WERI-Rb-1 (cell line): ENCODE measurements around the gene SPCS3.
A peak's percentile ranks its signal among the peaks of the same experiment; 100 is the strongest.

Source experiments
- DNase-seq: peaks from one replicate; pipeline ENCODE4 v3.0.0-alpha.2; 2020
- H3K27ac ChIP-seq: fragments of 250-450 bp; sonication (Bioruptor Pico); 2 replicates; pipeline ENCODE4 v1.5.1; 2020; ENCODE audit warnings: mild to moderate bottlenecking, moderate library complexity
- H3K27me3 ChIP-seq: fragments of 250-450 bp; sonication (Bioruptor Pico); 2 replicates; pipeline ENCODE4 v1.5.1; 2021; ENCODE audit warnings: mild to moderate bottlenecking, low read depth, moderate library complexity; ENCODE audit not compliant: insufficient read depth, severe bottlenecking
- H3K36me3 ChIP-seq: fragments of 250-450 bp; sonication (Bioruptor Pico); 2 replicates; pipeline ENCODE4 v1.5.1; 2020; ENCODE audit warnings: mild to moderate bottlenecking, moderate library complexity
- H3K4me3 ChIP-seq: 2 replicates; pipeline ENCODE4 v1.5.1; 2011; ENCODE audit warnings: low read depth, mild to moderate bottlenecking, control low read depth, low read length
- H3K9me3 ChIP-seq: fragments of 250-450 bp; sonication (Bioruptor Pico); 2 replicates; pipeline ENCODE4 v1.5.1; 2021; ENCODE audit warnings: mild to moderate bottlenecking, moderate library complexity; ENCODE audit not compliant: severe bottlenecking
- TF ChIP-seq, protein P1 (sequence below): IDR thresholded peaks from 2 replicates; pipeline ENCODE4 v1.5.1; 2011; ENCODE audit warnings: low read depth, mild to moderate bottlenecking, control low read depth, inconsistent platforms, low read length

The SPCS3 gene

DNA sequence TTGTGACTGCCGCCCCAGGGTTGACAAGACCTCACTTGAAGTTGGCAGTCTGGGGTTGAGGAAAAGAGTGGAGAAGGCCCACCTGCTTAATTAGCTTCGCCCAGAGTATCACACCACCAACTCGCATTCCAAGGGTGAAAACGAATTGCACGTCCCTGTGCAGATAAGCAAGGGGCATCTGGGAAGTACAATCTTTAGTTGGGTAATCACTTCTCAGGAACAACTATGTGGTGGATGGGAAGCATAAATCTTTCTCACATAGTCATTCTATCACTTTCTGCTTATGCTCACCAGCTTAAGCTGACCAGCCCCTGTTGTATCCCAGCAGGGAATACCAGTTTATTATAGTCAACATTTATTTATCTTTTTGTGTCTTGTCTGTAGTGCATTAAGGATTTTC is 14.3 kb downstream of the SPCS3 start:
- Histone ChIP-seq H3K27ac (no peak overlapping the region), H3K27me3 (no peaks in the 10 kb centered on the region), H3K9me3 (no peaks in the 10 kb centered on the region), H3K4me3 (no peak overlapping the region), H3K36me3 (peaks cover 12% of the 10 kb centered on the region)
- DNase-seq = no peak
- TF ChIP-seq, protein P1, sequence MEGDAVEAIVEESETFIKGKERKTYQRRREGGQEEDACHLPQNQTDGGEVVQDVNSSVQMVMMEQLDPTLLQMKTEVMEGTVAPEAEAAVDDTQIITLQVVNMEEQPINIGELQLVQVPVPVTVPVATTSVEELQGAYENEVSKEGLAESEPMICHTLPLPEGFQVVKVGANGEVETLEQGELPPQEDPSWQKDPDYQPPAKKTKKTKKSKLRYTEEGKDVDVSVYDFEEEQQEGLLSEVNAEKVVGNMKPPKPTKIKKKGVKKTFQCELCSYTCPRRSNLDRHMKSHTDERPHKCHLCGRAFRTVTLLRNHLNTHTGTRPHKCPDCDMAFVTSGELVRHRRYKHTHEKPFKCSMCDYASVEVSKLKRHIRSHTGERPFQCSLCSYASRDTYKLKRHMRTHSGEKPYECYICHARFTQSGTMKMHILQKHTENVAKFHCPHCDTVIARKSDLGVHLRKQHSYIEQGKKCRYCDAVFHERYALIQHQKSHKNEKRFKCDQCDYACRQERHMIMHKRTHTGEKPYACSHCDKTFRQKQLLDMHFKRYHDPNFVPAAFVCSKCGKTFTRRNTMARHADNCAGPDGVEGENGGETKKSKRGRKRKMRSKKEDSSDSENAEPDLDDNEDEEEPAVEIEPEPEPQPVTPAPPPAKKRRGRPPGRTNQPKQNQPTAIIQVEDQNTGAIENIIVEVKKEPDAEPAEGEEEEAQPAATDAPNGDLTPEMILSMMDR = no peak

DNA sequence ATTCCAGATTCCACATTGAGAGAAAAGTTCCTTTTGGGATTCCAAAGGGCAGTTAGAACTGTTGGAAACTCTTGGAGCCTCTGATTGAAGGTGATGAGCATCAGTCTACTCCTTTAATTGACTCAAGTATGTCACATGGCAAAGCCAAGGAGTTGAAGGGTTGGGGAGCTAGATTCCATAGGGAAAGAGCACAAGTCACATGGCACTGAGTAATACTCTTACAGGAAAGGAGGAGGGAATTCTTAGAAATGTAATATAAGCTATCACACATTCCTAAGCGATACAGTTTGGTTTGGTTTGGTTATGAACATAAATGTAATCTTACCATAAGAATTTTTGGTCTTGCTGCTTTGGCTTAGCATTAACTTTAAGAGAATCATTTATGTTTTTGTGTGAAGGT is 15.7 kb downstream of the SPCS3 start:
- Histone ChIP-seq H3K27me3 (no peaks in the 10 kb centered on the region), H3K36me3 (peaks cover 6% of the 10 kb centered on the region; the same call in 1 of the 2 replicates), H3K9me3 (no peaks in the 10 kb centered on the region), H3K4me3 (no peak overlapping the region), H3K27ac (no peak overlapping the region)
- DNase-seq = no peak
- TF ChIP-seq, protein P1 = no peak

DNA sequence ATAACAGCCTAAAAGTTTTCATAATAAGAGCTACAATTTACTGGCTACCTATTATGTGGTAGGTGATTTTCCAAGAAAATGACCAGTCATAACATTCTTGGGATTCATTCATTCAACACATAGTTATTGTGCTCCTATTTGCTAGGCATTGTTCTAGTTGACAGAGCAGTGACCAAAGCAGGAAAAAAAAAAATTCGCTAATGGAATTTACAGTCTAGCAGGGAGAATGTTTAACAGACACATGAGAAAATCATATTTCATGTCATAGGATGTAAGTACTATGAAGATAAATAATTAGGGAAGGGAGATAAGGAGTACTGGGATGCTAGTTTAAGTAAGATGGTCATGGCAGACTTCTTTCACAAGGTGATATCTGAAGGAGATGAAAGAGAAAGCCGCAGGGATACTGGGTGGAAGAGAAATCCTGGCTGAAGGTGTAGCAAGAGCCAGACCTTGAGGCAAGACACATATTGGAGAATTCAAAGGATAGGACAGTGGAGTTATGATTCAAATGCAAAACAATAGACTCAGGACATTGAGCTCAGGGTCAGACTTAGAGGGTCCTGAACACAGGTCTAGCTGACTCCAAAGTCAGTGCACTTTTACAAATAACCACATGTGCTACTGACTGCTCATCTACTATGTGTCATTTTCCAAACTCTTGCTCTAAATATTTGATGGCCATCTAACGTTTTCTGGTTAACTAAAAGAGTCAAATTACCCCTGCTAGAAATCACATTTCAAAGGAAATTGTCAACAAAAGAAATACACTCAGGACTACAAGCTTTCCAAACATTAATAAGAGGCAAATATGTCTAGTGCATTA is 20.4 kb downstream of the SPCS3 start:
- H3K27me3 ChIP-seq = no peaks in the 10 kb centered on the region
- no peaks in the 10 kb centered on the region for H3K36me3 ChIP-seq
- DNase-seq = no peak
- TF ChIP-seq, protein P1 = no peak
- H3K27ac ChIP-seq = no peak overlapping the region
- H3K9me3 ChIP-seq = peaks cover 21% of the 10 kb centered on the region
- no peak overlapping the region for H3K4me3 ChIP-seq

DNA sequence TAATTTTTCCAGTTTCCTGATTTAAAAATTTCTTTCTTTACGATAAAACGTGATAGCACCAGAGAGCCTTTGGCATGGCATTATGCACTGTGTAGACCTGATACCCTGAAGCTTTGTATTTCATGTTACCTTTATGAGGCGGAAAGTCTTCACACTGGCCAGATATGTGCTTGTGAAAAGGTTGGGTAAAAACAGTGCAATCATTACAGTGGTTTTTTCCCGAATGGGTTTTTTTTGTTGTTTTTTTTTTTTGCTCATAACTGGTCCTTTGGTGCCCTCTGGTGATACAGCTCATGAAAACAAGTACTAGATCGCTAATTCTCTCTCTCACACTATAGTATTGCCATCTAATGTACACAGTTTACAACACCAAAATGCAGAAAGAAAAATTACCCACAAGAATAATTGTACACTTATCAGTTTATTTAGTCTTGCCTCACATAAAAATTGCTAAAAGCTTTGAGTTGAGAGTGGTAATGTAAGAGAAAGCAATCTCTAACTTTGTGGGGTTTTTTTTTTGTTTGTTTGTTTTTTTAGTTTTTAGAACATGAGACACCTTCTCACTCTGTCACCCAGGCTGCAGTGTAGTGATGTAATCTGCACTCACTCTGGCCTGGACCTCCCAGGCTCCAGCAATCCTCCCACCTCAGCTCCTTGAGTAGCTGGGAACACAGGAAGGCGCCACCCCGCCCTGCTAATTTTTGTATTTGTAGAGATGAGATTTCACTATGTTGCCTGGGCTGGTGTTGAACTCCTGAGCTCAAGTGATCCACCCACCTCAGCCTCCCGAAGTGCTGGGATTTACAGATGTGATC is 21.3 kb downstream of the SPCS3 start:
- Histone ChIP-seq H3K9me3 (peaks cover 21% of the 10 kb centered on the region), H3K27ac (no peak overlapping the region), H3K27me3 (no peaks in the 10 kb centered on the region), H3K4me3 (no peak overlapping the region), H3K36me3 (no peaks in the 10 kb centered on the region)
- TF ChIP-seq, protein P1 = peak; percentile 51
- no peak for DNase-seq

DNA sequence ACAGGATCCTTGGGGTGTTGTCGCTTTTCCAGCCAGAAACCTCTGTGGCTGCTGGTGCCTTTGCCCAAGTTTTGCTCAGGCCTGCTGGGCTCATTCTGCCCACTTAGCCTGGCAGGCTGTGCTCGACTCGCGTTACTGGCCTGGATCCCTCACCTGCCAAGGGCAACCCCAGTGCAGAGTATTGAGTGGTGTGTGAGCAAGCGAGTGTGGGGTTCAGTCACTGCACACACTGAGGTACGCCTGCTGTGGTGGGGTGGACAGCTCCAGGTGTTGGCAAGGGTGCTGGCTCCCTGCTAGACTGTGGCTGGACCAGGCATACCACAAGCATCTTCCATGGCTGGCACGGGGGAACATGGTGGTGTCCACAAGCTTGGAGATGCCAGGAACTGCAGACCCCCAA is 22.6 kb downstream of the SPCS3 start:
- H3K27me3 ChIP-seq = no peaks in the 10 kb centered on the region
- H3K4me3 ChIP-seq = no peak overlapping the region
- TF ChIP-seq, protein P1 = no peak
- H3K27ac ChIP-seq = no peak overlapping the region
- DNase-seq = no peak
- H3K9me3 ChIP-seq = peaks cover 21% of the 10 kb centered on the region
- no peaks in the 10 kb centered on the region for H3K36me3 ChIP-seq
